A673 (cell line): ENCODE data around the gene ZFP42. TPM values are rescaled to one million over a fixed set of nuclear protein-coding genes. Genes with fewer than 3 reads are reported as not detected.

Experiments used
- BruUV-seq: library from RNA; stranded (reverse); fragments of 400-500 nt; replicated peaks from 2 replicates; lab custom pipeline; 2021; lab: Mats Ljungman, UMichigan
- CTCF ChIA-PET: fragments of 300-600 bp; sonication (Branson Sonifier 250); formaldehyde crosslinking; loops from one replicate; lab custom pipeline; 2022; ENCODE audit warnings: antibody characterized with exemption; lab: Charles Lee
- POLR2A ChIA-PET: fragments of 300-600 bp; sonication (Branson Sonifier 250); formaldehyde crosslinking; loops from one replicate; lab custom pipeline; 2022; ENCODE audit warnings: antibody characterized with exemption; ENCODE audit not compliant: low non-redundant PET; lab: Charles Lee
- DNase-seq: peaks from one replicate; pipeline ENCODE4 v3.0.0-alpha.2; 2015; ENCODE audit warnings: low spot score
- H3K27ac ChIP-seq: fragments of 200-600 bp; sonication (generic); 2 replicates; pipeline ENCODE4 v1.5.1; 2016; ENCODE audit warnings: mixed run types, low read depth, mild to moderate bottlenecking, mixed read lengths, antibody characterized with exemption, low read length; ENCODE audit not compliant: poor library complexity, severe bottlenecking
- H3K27me3 ChIP-seq: fragments of 200-600 bp; sonication (generic); replicated peaks from 2 replicates; pipeline ENCODE4 v1.6.1; 2017; ENCODE audit warnings: mixed run types, low read depth, mild to moderate bottlenecking, mixed read lengths, antibody characterized with exemption, low read length; ENCODE audit not compliant: insufficient read depth, poor library complexity
- H3K36me3 ChIP-seq: fragments of 200-600 bp; sonication (generic); 2 replicates; pipeline ENCODE4 v1.6.1; 2016; ENCODE audit warnings: mixed run types, mild to moderate bottlenecking, mixed read lengths, antibody characterized with exemption, low read length; ENCODE audit not compliant: insufficient read depth, poor library complexity, severe bottlenecking
- H3K4me1 ChIP-seq: fragments of 200-600 bp; sonication (generic); 2 replicates; pipeline ENCODE4 v1.6.1; 2017; ENCODE audit warnings: mixed run types, mild to moderate bottlenecking, mixed read lengths, antibody characterized with exemption, low read length; ENCODE audit not compliant: insufficient read depth, poor library complexity, severe bottlenecking
- H3K4me3 ChIP-seq: fragments of 200-600 bp; sonication (generic); 2 replicates; pipeline ENCODE4 v1.5.1; 2016; ENCODE audit warnings: low read depth, mixed run types, mild to moderate bottlenecking, mixed read lengths, low read length; ENCODE audit not compliant: poor library complexity, severe bottlenecking
- H3K9me3 ChIP-seq: fragments of 200-600 bp; sonication (generic); 2 replicates; pipeline ENCODE4 v1.6.1; 2016; ENCODE audit warnings: mixed run types, low read depth, mild to moderate bottlenecking, mixed read lengths, antibody characterized with exemption, low read length; ENCODE audit not compliant: poor library complexity, severe bottlenecking
- EZH2 ChIP-seq: fragments of 200-600 bp; sonication (generic); IDR thresholded peaks from 2 replicates; pipeline ENCODE4 v1.6.1; 2017; ENCODE audit warnings: borderline replicate concordance, low read depth, mild to moderate bottlenecking, mixed read lengths, antibody characterized with exemption, low read length; ENCODE audit not compliant: poor library complexity, severe bottlenecking
- intact Hi-C: fragments of 100-400 bp; cut with micrococcal nuclease; formaldehyde crosslinking; loops from one replicate; pipeline ENCODE4 v1.10.0; 2022; ENCODE audit not compliant: unreplicated experiment
- total RNA-seq: library from RNA; stranded (reverse); gene quantifications from 2 replicates; pipeline ENCODE4 v1.2.3, GENCODE V29; 2021
- TF ChIP-seq, protein P1 (sequence below): fragments of 300-800, 200-600 bp; sonication (generic); conservative IDR thresholded peaks from 2 replicates; pipeline ENCODE4 v1.5.1; 2017; ENCODE audit warnings: low read depth, mild to moderate bottlenecking, antibody characterized with exemption, low read length, moderate library complexity, mixed read lengths

Gene ZFP42
- total RNA-seq, 1 experiment from 2014 or later, result not detected

DNA sequence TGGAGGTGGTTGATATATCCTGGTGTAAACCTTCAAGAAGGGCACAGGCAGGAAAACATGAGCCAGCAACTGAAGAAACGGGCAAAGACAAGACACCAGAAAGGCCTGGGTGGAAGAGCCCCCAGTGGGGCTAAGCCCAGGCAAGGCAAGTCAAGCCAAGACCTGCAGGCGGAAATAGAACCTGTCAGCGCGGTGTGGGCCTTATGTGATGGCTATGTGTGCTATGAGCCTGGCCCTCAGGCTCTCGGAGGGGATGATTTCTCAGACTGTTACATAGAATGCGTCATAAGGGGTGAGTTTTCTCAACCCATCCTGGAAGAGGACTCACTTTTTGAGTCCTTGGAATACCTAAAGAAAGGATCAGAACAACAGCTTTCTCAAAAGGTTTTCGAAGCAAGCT is 7.2 kb downstream of the ZFP42 start:
- intact Hi-C loops, result loop anchor here (10.0 kb wide), 1 partner anchor 192 kb away; no protein-coding TSS in a partner anchor
- no peak overlapping the region for H3K4me3 ChIP-seq
- ChIA-PET POLR2A (interaction anchor here (0.6 kb wide), 1 partner anchor 551 kb away, joined by 3 read pairs; no protein-coding TSS in a partner anchor), CTCF (no interaction called here)
- no TSS peak for BruUV-seq
- peaks cover 11% of the 10 kb centered on the region for H3K4me1 ChIP-seq
- TF ChIP-seq EZH2, result no peak
- TF ChIP-seq, protein P1, sequence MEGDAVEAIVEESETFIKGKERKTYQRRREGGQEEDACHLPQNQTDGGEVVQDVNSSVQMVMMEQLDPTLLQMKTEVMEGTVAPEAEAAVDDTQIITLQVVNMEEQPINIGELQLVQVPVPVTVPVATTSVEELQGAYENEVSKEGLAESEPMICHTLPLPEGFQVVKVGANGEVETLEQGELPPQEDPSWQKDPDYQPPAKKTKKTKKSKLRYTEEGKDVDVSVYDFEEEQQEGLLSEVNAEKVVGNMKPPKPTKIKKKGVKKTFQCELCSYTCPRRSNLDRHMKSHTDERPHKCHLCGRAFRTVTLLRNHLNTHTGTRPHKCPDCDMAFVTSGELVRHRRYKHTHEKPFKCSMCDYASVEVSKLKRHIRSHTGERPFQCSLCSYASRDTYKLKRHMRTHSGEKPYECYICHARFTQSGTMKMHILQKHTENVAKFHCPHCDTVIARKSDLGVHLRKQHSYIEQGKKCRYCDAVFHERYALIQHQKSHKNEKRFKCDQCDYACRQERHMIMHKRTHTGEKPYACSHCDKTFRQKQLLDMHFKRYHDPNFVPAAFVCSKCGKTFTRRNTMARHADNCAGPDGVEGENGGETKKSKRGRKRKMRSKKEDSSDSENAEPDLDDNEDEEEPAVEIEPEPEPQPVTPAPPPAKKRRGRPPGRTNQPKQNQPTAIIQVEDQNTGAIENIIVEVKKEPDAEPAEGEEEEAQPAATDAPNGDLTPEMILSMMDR, result no peak
- H3K9me3 ChIP-seq, result no peaks in the 10 kb centered on the region
- no peaks in the 10 kb centered on the region for H3K27me3 ChIP-seq
- no peaks in the 10 kb centered on the region for H3K36me3 ChIP-seq
- no peak for DNase-seq
- H3K27ac ChIP-seq, result no peak overlapping the region

DNA sequence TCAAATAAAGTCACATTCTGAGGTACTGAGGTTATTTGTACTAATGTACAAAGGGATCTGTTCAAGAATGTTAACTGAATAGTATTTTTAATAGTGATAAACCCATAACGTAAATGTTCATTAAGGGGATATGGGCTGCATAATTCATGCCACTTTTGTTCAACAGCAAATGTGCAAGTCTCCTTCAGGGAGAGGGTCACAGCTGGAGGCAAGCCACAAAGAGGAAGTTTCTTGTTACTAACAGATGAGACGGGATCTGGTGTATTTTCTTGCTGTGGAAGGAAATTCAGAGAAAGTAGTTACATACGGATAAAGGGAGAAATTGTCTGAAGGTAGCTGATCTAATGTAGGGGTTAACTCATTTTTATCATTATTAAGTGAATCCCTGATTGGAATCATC is 10.0 kb downstream of the ZFP42 start:
- intact Hi-C loops, result loop anchor here (10.0 kb wide), 1 partner anchor 189 kb away; no protein-coding TSS in a partner anchor
- no peak overlapping the region for H3K27ac ChIP-seq
- no peaks in the 10 kb centered on the region for H3K27me3 ChIP-seq
- DNase-seq, result peak; percentile 87
- BruUV-seq, result no TSS peak
- peaks cover 11% of the 10 kb centered on the region for H3K4me1 ChIP-seq
- H3K4me3 ChIP-seq, result no peak overlapping the region
- no peaks in the 10 kb centered on the region for H3K36me3 ChIP-seq
- ChIA-PET CTCF (no interaction called here), POLR2A (no interaction called here)
- H3K9me3 ChIP-seq, result no peaks in the 10 kb centered on the region
- TF ChIP-seq, protein P1, result no peak
- no peak for TF ChIP-seq EZH2

DNA sequence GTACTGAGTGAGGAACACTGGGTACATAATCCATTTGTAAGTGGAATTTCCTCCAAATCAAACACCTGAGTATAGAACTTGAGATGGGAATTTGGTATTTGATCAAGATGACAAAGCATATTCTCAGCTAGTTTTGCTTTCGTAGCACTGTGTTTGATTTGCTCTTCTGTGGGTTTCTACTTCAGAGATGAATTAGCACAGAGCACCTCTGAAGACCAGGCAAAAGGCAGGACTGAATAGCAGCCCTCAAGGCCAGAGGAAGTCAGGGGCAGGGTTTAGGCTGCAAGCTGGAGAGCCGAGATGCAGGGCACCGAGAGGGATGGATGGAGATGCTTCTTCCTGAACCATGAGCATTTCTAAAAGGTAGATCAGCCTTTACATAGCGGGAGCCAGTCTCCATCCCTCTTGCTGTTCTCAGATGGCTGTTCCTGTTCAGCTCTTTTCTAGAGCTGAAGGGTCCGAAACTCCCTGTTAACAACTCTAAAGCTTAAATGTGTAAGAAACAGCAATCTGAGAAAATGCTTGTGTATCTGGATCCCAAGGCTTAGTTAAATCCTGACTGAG is 10.8 kb downstream of the ZFP42 start:
- TF ChIP-seq, protein P1, result no peak
- TF ChIP-seq EZH2, result no peak
- no peak for DNase-seq
- H3K27ac ChIP-seq, result no peak overlapping the region
- POLR2A ChIA-PET, result no interaction called here
- no peaks in the 10 kb centered on the region for H3K36me3 ChIP-seq
- H3K4me3 ChIP-seq, result no peak overlapping the region
- H3K4me1 ChIP-seq, result peaks cover 11% of the 10 kb centered on the region
- no peaks in the 10 kb centered on the region for H3K9me3 ChIP-seq
- no peaks in the 10 kb centered on the region for H3K27me3 ChIP-seq
- CTCF ChIA-PET, result no interaction called here
- intact Hi-C loops, result loop anchor here (10.0 kb wide), 1 partner anchor 188 kb away; no protein-coding TSS in a partner anchor
- BruUV-seq, result no TSS peak
